ENCODE data around the gene HYCC1.

DNA sequence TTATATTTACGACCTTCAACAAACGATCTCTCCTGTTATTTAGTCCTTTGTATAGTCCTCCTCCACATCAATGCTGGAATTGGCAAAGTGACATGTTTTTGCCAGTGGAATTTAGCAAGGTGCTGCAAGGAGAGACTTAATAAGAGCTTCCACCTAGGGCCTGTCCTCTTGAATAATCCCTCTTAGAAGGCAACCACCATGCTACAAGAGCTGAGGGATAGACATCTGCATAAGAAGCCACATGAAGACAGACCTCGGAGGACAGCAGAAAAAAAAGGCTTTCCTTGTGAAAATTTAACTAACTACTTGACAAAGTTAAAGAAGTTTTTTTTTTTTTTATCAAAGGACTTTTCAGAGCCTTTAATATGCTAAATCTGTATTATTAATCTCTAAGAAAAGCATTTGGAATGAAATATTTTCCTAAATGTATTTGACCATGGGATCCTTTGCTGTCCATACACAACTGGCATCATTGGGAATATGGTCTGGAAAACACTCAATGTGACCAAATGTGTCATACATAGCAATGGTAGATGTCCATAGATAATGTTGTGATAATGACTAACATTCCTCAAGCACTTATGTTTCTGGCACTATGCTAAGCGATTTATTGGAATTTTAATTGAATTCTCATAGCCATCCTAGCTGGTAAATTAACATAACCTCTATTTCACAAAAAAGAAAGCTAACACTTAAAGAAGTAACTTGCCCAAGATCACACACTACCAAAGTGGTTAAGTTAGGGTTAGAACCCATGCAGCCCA is 13.2 kb downstream of the HYCC1 start:
- TF ChIP-seq CTCF (IDR thresholded peaks at IDR 0.05; ENCODE audit: low read depth, low read length, poor library complexity, severe bottlenecking) (no peak), EZH2phosphoT487 (IDR thresholded peaks at IDR 0.05; ENCODE audit: borderline replicate concordance, low read length) (no peak)

All from DOHH2 (cell line).